Astrocyte of the spinal cord (primary cell): Measurements from ENCODE around the gene BCL2L13.
"Not testable (repeated sequence)": the region's sequence is repeated elsewhere in the genome, so short reads cannot be mapped to it uniquely, and the experiment has no call there.

Experiments
- DNase-seq: peaks from one replicate; pipeline ENCODE4 v3.0.0; 2011; ENCODE audit warnings: low read depth, low spot score
- H3K4me3 ChIP-seq: 2 replicates; pipeline ENCODE4 v1.5.1; 2011; ENCODE audit warnings: low read depth, mild to moderate bottlenecking, low read length, moderate library complexity
- CTCF ChIP-seq: IDR thresholded peaks from 2 replicates; pipeline ENCODE4 v1.5.1; 2012; ENCODE audit warnings: low read depth, mild to moderate bottlenecking, low read length, inconsistent platforms
- in situ Hi-C: cut with HindIII; loops from 2 replicates; pipeline ENCODE4 v1.10.0; 2017; ENCODE audit warnings: low sequenced_read_pairs

BCL2L13 gene

GRCh38 chr22:17684245-17684644 is 45.7 kb downstream of the BCL2L13 start:
- in situ Hi-C loops, result no loop called here
- TF ChIP-seq CTCF, result no peak
- DNase-seq, result no peak
- no peak overlapping the region for H3K4me3 ChIP-seq

GRCh38 chr22:17692841-17693240 is 54.3 kb downstream of the BCL2L13 start:
- no peak for DNase-seq
- H3K4me3 ChIP-seq, result no peak overlapping the region
- in situ Hi-C loops, result no loop called here
- TF ChIP-seq CTCF, result no peak

GRCh38 chr22:17694193-17694592 is 55.6 kb downstream of the BCL2L13 start:
- in situ Hi-C loops, result no loop called here
- DNase-seq, result no peak
- no peak overlapping the region for H3K4me3 ChIP-seq
- no peak for TF ChIP-seq CTCF

GRCh38 chr22:17694752-17695151 is 56.2 kb downstream of the BCL2L13 start:
- no peak for TF ChIP-seq CTCF
- no peak overlapping the region for H3K4me3 ChIP-seq
- no peak for DNase-seq
- in situ Hi-C loops, result no loop called here

- TF ChIP-seq CTCF, result no peak
- no peak for DNase-seq
- H3K4me3 ChIP-seq, result no peak overlapping the region
- in situ Hi-C loops, result no loop called here
Measured at GRCh38 chr22:17695986-17696385, 57.4 kb downstream of the BCL2L13 start.

- H3K4me3 ChIP-seq, in situ Hi-C loops, DNase-seq: not testable (repeated sequence)
Measured at GRCh38 chr22:17697196-17697595, 58.6 kb downstream of the BCL2L13 start.

GRCh38 chr22:17698276-17698675 is 59.7 kb downstream of the BCL2L13 start:
- H3K4me3 ChIP-seq, in situ Hi-C loops, DNase-seq: not testable (repeated sequence)

GRCh38 chr22:17698948-17699347 is 60.4 kb downstream of the BCL2L13 start:
- no peak for TF ChIP-seq CTCF

More at GRCh38 chr22:17698948-17699347, 60.4 kb downstream of the BCL2L13 start:
- in situ Hi-C loops, result no loop called here
- no peak for DNase-seq
- H3K4me3 ChIP-seq, result no peak overlapping the region
